H1 (cell line): ENCODE data around the gene IQGAP1.

Experiments
- EGR1 ChIP-seq: IDR thresholded peaks from 2 replicates; pipeline ENCODE4 v1.6.1; 2011; ENCODE audit warnings: low read depth, low read length, borderline replicate concordance
- MAFK ChIP-seq: IDR thresholded peaks from 2 replicates; pipeline ENCODE4 v1.6.1; 2012; ENCODE audit warnings: low read depth, mild to moderate bottlenecking, improper control_type of control experiment, low read length
- POLR2A ChIP-seq, 2 experiments: IDR thresholded peaks; 1 replicate in 1 of 2; 2 replicates in 1 of 2; pipeline ENCODE4 v1.6.1; 2011; ENCODE audit warnings: low read depth in 2 of 2, low read length in 2 of 2, mild to moderate bottlenecking in 2 of 2; ENCODE audit errors: control extremely low read depth in 1 of 2
- POLR2AphosphoS5 ChIP-seq: IDR thresholded peaks from 2 replicates; pipeline ENCODE4 v1.6.1; 2011; ENCODE audit warnings: low read depth, low read length
- RAD21 ChIP-seq, 2 experiments: IDR thresholded peaks in 1 of 2; conservative IDR thresholded peaks in 1 of 2; 2 replicates each; pipeline ENCODE4 v1.6.1; 2011; ENCODE audit warnings: low read depth in 2 of 2, low read length in 2 of 2, improper control_type of control experiment in 1 of 2, inconsistent platforms in 1 of 2, mild to moderate bottlenecking in 1 of 2, moderate library complexity in 1 of 2
- RFX5 ChIP-seq: IDR thresholded peaks from 2 replicates; pipeline ENCODE4 v1.6.1; 2011; ENCODE audit warnings: low read depth, low read length, improper control_type of control experiment, borderline replicate concordance
- SIN3A ChIP-seq, 2 experiments: IDR thresholded peaks in 1 of 2; conservative IDR thresholded peaks in 1 of 2; 2 replicates each; pipeline ENCODE4 v1.6.1; 2011 to 2012; ENCODE audit warnings: low read length in 2 of 2, improper control_type of control experiment in 1 of 2, low read depth in 1 of 2, mild to moderate bottlenecking in 1 of 2
- TAF1 ChIP-seq: IDR thresholded peaks from 2 replicates; pipeline ENCODE4 v1.6.1; 2011; ENCODE audit warnings: mild to moderate bottlenecking, low read depth, low read length
- TBP ChIP-seq: IDR thresholded peaks from 2 replicates; pipeline ENCODE4 v1.6.1; 2011; ENCODE audit warnings: low read depth, low read length, improper control_type of control experiment
- TCF12 ChIP-seq: IDR thresholded peaks from 2 replicates; pipeline ENCODE4 v1.6.1; 2011; ENCODE audit warnings: low read depth, mild to moderate bottlenecking, low read length
- TF ChIP-seq, protein P1 (sequence below), 3 experiments: IDR thresholded peaks; 1 replicate in 2 of 3; 2 replicates in 1 of 3; pipeline versions ENCODE4 v1.5.1 to v1.6.1; 2011; ENCODE audit warnings: low read length in 3 of 3, mild to moderate bottlenecking in 3 of 3, inconsistent platforms in 2 of 3, low read depth in 1 of 3, moderate library complexity in 1 of 3; ENCODE audit not compliant: insufficient read depth in 1 of 3; ENCODE audit errors: control extremely low read depth in 1 of 3
- TF ChIP-seq, protein P2 (sequence below): IDR thresholded peaks from 2 replicates; pipeline ENCODE4 v1.6.1; 2012; ENCODE audit warnings: inconsistent platforms

DNA sequence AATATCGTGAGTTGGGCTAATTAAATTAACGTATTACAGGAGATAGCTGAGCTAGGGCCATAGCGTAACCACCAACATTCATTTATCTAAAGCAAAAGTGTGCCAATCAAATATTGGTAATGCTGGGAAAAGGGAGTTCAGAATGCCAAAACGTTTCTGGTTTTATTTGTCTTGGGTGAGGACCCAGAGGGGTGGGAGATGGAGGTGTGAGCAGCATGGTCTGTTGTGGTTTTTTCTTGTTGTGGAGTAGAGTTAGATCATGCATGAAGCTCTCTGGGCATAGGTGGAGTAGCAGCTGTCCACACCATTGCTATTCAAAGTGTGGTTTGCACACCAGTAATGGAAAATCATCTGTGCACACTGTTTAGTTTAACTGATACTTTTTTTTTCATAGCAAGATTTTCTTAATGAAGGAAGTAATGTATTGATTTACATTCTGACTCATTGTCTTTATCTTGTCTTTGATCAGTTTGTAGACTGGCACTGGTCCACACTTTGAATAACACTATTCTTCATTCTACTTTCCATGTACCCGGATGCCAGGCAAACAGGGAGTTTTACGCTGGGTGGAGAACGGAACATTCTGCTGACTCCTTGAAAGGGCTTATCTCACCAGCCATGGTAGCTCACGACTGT is 90.9 kb downstream of the IQGAP1 start:
- no peak for TF ChIP-seq POLR2AphosphoS5
- TF ChIP-seq, protein P1, sequence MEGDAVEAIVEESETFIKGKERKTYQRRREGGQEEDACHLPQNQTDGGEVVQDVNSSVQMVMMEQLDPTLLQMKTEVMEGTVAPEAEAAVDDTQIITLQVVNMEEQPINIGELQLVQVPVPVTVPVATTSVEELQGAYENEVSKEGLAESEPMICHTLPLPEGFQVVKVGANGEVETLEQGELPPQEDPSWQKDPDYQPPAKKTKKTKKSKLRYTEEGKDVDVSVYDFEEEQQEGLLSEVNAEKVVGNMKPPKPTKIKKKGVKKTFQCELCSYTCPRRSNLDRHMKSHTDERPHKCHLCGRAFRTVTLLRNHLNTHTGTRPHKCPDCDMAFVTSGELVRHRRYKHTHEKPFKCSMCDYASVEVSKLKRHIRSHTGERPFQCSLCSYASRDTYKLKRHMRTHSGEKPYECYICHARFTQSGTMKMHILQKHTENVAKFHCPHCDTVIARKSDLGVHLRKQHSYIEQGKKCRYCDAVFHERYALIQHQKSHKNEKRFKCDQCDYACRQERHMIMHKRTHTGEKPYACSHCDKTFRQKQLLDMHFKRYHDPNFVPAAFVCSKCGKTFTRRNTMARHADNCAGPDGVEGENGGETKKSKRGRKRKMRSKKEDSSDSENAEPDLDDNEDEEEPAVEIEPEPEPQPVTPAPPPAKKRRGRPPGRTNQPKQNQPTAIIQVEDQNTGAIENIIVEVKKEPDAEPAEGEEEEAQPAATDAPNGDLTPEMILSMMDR (IDR thresholded peaks at IDR 0.05; ENCODE audit: control extremely low read depth in 1 of 3, insufficient read depth in 1 of 3, low read depth in 1 of 3, low read length in 3 of 3): no peak
- TF ChIP-seq MAFK: no peak
- TF ChIP-seq TBP: no peak
- TF ChIP-seq TCF12: no peak
- TF ChIP-seq SIN3A (conservative IDR thresholded peaks at IDR 0.05 in 1 of 2, IDR thresholded peaks at IDR 0.05 in 1 of 2; ENCODE audit: low read depth in 1 of 2, low read length in 2 of 2): no peak
- no peak for TF ChIP-seq RFX5
- TF ChIP-seq, protein P2, sequence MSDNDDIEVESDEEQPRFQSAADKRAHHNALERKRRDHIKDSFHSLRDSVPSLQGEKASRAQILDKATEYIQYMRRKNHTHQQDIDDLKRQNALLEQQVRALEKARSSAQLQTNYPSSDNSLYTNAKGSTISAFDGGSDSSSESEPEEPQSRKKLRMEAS: no peak
- no peak for TF ChIP-seq RAD21 (IDR thresholded peaks at IDR 0.05 in 1 of 2, conservative IDR thresholded peaks at IDR 0.05 in 1 of 2; ENCODE audit: low read depth in 2 of 2, low read length in 2 of 2)
- no peak for TF ChIP-seq POLR2A (IDR thresholded peaks at IDR 0.05; ENCODE audit: control extremely low read depth in 1 of 2, low read depth in 2 of 2, low read length in 2 of 2)
- TF ChIP-seq TAF1: no peak
- no peak for TF ChIP-seq EGR1
